Kidney epithelial cell (primary cell): ENCODE data around the gene RAET1L. TPM values are rescaled to one million over a fixed set of nuclear protein-coding genes. Genes with fewer than 3 reads are reported as not detected.

Experiments used
- DNase-seq: peaks from one replicate; pipeline ENCODE4 v3.0.0-alpha.2; 2010; ENCODE audit warnings: low read depth
- H3K27me3 ChIP-seq: 2 replicates; pipeline ENCODE4 v1.6.0; 2011; ENCODE audit warnings: low read length; ENCODE audit not compliant: control insufficient read depth, insufficient read depth
- H3K36me3 ChIP-seq: 2 replicates; pipeline ENCODE4 v1.5.1; 2011; ENCODE audit warnings: low read length; ENCODE audit not compliant: control insufficient read depth, insufficient read depth
- H3K4me3 ChIP-seq: 2 replicates; pipeline ENCODE4 v1.5.1; 2011; ENCODE audit warnings: low read depth, mild to moderate bottlenecking, control low read depth, low read length
- total RNA-seq: library from RNA; depleted of rRNA; stranded (reverse); fragments of >200 nt; gene quantifications from 2 replicates; pipeline ENCODE4 v1.2.3, GENCODE V29; 2015
- TF ChIP-seq, protein P1 (sequence below): IDR thresholded peaks from 2 replicates; pipeline ENCODE4 v1.5.1; 2011; ENCODE audit warnings: mild to moderate bottlenecking, moderate library complexity, low read length, control low read depth, inconsistent platforms; ENCODE audit not compliant: insufficient read depth, poor library complexity, severe bottlenecking

Gene RAET1L
- total RNA-seq, 1 donor from 2014 or later: 1.5 TPM

DNA sequence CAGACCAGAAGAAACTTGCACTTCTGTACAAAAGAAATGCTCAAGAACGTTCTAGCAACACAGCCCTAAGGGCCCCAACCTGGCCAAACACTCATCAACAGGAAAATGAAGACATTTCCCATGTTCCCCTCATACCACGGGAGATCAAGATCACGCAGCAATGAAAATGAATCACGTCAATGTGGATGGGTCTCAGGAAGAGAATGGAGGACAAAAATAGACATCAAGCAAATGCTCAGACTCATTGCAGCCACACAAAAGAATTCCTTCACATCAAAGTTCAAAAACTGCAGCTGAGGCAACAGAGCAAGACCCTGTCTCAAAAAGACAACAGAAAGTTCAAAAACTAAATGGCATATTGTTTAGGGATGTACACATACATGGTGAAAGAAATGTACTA, 25.5 kb upstream of the RAET1L start:
- peaks cover 33% of the 10 kb centered on the region for H3K27me3 ChIP-seq
- TF ChIP-seq, protein P1, sequence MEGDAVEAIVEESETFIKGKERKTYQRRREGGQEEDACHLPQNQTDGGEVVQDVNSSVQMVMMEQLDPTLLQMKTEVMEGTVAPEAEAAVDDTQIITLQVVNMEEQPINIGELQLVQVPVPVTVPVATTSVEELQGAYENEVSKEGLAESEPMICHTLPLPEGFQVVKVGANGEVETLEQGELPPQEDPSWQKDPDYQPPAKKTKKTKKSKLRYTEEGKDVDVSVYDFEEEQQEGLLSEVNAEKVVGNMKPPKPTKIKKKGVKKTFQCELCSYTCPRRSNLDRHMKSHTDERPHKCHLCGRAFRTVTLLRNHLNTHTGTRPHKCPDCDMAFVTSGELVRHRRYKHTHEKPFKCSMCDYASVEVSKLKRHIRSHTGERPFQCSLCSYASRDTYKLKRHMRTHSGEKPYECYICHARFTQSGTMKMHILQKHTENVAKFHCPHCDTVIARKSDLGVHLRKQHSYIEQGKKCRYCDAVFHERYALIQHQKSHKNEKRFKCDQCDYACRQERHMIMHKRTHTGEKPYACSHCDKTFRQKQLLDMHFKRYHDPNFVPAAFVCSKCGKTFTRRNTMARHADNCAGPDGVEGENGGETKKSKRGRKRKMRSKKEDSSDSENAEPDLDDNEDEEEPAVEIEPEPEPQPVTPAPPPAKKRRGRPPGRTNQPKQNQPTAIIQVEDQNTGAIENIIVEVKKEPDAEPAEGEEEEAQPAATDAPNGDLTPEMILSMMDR: no peak
- H3K4me3 ChIP-seq: no peak overlapping the region
- no peak for DNase-seq
- H3K36me3 ChIP-seq: no peaks in the 10 kb centered on the region

DNA sequence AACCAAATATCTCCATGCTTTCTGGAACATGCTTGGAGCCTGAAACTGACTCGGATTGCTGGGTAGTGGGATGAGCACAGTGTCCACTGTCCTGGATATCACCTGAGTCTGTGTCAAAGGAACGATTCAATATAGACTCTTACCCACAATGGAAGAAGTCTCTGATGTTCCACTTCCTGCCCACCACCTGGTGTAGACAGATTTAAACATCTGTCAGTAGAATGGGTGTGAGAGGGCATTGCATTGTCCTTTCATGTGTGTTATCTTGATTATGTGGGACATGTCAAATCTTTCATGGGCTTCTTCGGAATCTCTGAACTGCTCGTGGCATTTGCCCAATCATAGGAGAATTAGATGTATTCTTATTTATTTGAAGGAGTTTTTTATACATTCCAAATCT, 22.8 kb upstream of the RAET1L start:
- TF ChIP-seq, protein P1: no peak

DNA sequence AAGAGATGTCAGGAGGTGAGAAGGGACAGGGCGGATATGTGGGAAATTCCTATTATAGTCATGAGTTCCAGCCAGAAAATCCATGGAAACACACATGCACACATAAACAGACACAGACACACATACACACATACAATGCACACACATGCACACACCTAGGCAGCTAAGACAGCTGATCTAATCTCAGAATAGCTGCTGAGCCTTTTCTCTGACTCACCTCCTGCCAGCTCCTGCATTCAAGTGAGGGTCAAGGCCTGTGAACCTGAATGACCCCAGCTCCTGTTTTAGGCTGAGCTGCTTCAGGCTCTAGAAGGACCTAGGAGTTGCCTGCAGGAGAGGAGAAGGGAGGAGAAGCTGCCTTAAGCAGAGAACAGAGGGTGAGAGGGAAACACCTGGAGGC, 21.6 kb upstream of the RAET1L start:
- TF ChIP-seq, protein P1: no peak
- Histone ChIP-seq H3K27me3 (peaks cover 10% of the 10 kb centered on the region), H3K36me3 (no peaks in the 10 kb centered on the region), H3K4me3 (no peak overlapping the region)
- no peak for DNase-seq

More for the DNA sequence above, 22.8 kb upstream of the RAET1L start:
- DNase-seq: no peak
- Histone ChIP-seq H3K4me3 (no peak overlapping the region), H3K27me3 (peaks cover 9% of the 10 kb centered on the region), H3K36me3 (no peaks in the 10 kb centered on the region)

DNA sequence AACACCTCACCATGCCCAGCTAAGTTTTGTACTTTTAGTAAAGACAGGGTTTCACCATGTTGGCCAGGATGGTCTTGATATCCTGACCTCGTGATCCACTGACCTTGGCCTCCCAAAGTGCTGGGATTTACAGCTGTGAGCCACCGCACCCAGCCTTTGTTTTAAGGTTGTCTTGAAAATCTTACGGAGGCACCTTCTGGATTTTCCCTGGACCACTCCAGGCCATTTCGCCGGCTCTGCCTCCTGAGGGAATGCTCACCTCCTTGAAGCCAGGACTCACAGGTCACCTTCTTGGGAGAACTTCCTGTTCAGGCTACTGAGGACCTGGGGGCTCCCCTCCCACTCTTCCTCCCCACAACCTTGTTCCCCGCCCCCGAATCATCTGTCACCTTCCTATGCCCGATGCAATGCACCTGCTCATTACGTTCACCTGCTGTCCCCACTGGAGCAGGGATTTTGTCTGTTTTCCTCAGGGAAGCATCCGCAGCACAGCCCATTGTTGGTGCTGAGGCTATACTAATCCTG, 19.4 kb upstream of the RAET1L start:
- peaks cover 20% of the 10 kb centered on the region for H3K27me3 ChIP-seq
- DNase-seq: no peak
- TF ChIP-seq, protein P1: no peak
- no peak overlapping the region for H3K4me3 ChIP-seq
- H3K36me3 ChIP-seq: no peaks in the 10 kb centered on the region

DNA sequence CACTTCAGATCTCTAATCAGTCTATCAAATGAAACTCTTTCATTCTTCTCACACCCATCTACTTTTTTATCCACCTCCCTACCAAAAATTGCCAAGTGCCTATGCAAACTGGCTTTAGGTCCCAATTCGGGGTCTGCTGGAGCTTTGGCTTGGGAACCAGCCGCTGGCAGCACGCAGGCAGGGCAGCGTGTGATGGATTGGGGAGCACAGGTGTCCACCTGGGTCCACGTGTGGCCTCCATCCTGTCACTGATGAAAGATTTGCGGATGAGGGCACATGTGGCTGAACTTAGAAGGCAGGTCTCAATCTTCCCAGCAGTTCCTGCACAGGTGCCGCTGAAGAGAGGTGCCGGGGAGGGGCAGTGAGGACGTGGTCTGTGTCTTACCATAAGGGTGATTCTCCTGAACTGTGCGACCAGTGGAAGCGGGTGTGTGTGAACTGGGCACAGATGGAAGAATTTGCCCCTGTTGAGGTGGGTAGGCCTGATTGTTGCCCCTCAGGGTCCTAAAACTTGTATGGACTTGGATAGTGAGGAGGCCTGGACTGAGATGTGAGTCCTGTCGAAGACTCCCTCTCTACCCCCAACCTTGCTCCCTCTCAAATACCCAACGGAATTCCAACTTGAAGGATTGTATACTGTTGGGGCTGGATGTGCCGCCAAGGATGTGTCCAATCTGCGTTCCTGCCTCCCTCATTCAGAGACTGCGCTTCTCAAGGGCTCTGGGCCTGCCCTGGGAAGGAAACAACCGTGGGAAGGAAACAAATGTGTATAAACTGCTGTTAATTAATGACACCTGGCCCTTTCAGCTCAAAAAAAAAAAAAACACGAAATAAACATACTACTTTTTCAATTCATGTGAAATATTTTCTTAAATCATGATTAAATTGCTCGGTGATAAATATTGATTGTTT, 18.4 kb upstream of the RAET1L start:
- H3K4me3 ChIP-seq: no peak overlapping the region
- peaks cover 25% of the 10 kb centered on the region for H3K27me3 ChIP-seq
- no peak for DNase-seq
- TF ChIP-seq, protein P1: no peak
- no peaks in the 10 kb centered on the region for H3K36me3 ChIP-seq
